SK-N-SH treated with all-trans-retinoic acid at 6 μM for 48 hours (cell line): ENCODE results near the gene ADARB2.

Source experiments
- PATZ1 ChIP-seq: fragments of 250-450 bp; sonication (Bioruptor Pico); IDR thresholded peaks from 2 replicates; pipeline ENCODE4 v1.8.0; 2020; ENCODE audit warnings: mild to moderate bottlenecking, moderate library complexity, borderline replicate concordance
- PPARA ChIP-seq: fragments of 250-450 bp; sonication (Bioruptor Pico); IDR thresholded peaks from 2 replicates; pipeline ENCODE4 v1.5.0; 2020; ENCODE audit warnings: mild to moderate bottlenecking, borderline replicate concordance
- ZFP3 ChIP-seq: fragments of 250-450 bp; sonication (Bioruptor Pico); IDR thresholded peaks from 2 replicates; pipeline ENCODE4 v1.5.0; 2020; ENCODE audit warnings: mild to moderate bottlenecking, moderate library complexity

DNA sequence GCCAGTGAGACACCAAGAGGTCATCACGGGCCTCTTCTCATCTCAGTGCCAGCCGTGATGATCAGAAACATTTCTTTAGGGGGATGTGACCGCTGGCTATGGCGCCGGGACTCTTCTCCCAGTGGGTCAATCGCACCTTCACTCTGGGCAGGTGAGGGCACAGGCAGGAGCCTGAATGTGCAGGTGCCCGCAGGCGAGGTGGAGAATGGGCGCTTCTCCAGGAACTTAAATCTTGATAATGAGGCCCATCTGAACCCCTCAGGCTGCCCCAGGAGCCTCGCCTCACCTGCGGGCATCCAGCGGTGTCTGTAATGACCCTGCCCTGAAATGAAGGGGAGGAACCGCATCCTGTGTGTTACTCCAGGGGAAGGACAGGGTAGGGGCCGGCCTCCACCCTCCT lies 204.7 kb downstream of the ADARB2 start:
- TF ChIP-seq PATZ1 (CRISPR knock-in tag) (no peak), PPARA (CRISPR knock-in tag) (no peak), ZFP3 (CRISPR knock-in tag) (no peak)
